Measurements from ENCODE around the gene CHD2. TPM values are rescaled to one million over a fixed set of nuclear protein-coding genes. Genes with fewer than 3 reads are reported as not detected.

CHD2 gene
- total RNA-seq, 1 experiment from 2014 or later: 81.8 TPM

- Histone ChIP-seq H3K4me3 (ENCODE audit: low read depth in 2 of 2, low read length in 2 of 2) (no peak overlapping the region), H3K4me1 (ENCODE audit: control insufficient read depth, insufficient read depth, low read length) (peaks cover 78% of the 10 kb centered on the region), H3K36me3 (ENCODE audit: control insufficient read depth, insufficient read depth, low read length) (peaks cover 17% of the 10 kb centered on the region), H3K27ac (ENCODE audit: low read length) (peak overlapping the region; percentile 44), H3K9me3 (ENCODE audit: control insufficient read depth, insufficient read depth, low read depth, low read length) (no peaks in the 10 kb centered on the region), H3K27me3 (ENCODE audit: control insufficient read depth, insufficient read depth, low read length) (no peaks in the 10 kb centered on the region)
- no peak for DNase-seq (ENCODE audit: low read depth, low spot score)
- POLR2A ChIA-PET: no interaction called here
- in situ Hi-C loops (cut with HindIII; ENCODE audit: low pct_unique_long_range_greater_than_20kb, low sequenced_read_pairs): no loop called here
- TF ChIP-seq TCF7L2 (IDR thresholded peaks at IDR 0.05; ENCODE audit: low read depth, low read length) (peak; percentile 45; the same call in 1 of the 2 replicates), POLR2AphosphoS5 (IDR thresholded peaks at IDR 0.05; ENCODE audit: low read depth, low read length) (no peak)
- ATAC-seq: no peak
- CTCF ChIA-PET: no interaction called here
- no TSS peak for BruUV-seq (replicated peaks)
- intact Hi-C loops (cut with micrococcal nuclease; ENCODE audit: unreplicated experiment): no loop called here
Measured at GRCh38 chr15:92920595-92921161, 20.6 kb downstream of the CHD2 start.

GRCh38 chr15:92921215-92922131, 21.3 kb downstream of the CHD2 start:
- Histone ChIP-seq H3K9me3 (ENCODE audit: control insufficient read depth, insufficient read depth, low read depth, low read length) (no peaks in the 10 kb centered on the region), H3K27ac (ENCODE audit: low read length) (peak overlapping the region; percentile 74), H3K27me3 (ENCODE audit: control insufficient read depth, insufficient read depth, low read length) (no peaks in the 10 kb centered on the region), H3K36me3 (ENCODE audit: control insufficient read depth, insufficient read depth, low read length) (peaks cover 20% of the 10 kb centered on the region), H3K4me3 (ENCODE audit: low read depth in 2 of 2, low read length in 2 of 2) (no peak overlapping the region), H3K4me1 (ENCODE audit: control insufficient read depth, insufficient read depth, low read length) (peaks cover 70% of the 10 kb centered on the region)
- no TSS peak for BruUV-seq (replicated peaks)
- intact Hi-C loops (cut with micrococcal nuclease; ENCODE audit: unreplicated experiment) (no loop called here), in situ Hi-C loops (cut with HindIII; ENCODE audit: low pct_unique_long_range_greater_than_20kb, low sequenced_read_pairs) (no loop called here)
- ChIA-PET POLR2A (interaction anchor here (0.6 to 0.7 kb wide), 2 partner anchors 15 to 41 kb away, joined by 3 to 6 read pairs; no protein-coding TSS in a partner anchor), CTCF (interaction anchor here (0.6 kb wide), 1 partner anchor 12 kb away, joined by 16 read pairs; no protein-coding TSS in a partner anchor)
- no peak for DNase-seq (ENCODE audit: low read depth, low spot score)
- peak; percentile 56 for ATAC-seq
- no peak for TF ChIP-seq REST (IDR thresholded peaks at IDR 0.05; ENCODE audit: insufficient read depth in 1 of 2, low read depth in 2 of 2, low read length in 1 of 2)
- no peak; the same call in 1 of the 2 replicates for TF ChIP-seq POLR2AphosphoS5 (IDR thresholded peaks at IDR 0.05; ENCODE audit: low read depth, low read length)
- TF ChIP-seq CTCF (IDR thresholded peaks at IDR 0.05): no peak
- no peak for TF ChIP-seq SIN3A (IDR thresholded peaks at IDR 0.05; ENCODE audit: borderline replicate concordance, insufficient read depth, low read depth, low read length)
- TF ChIP-seq TCF7L2 (IDR thresholded peaks at IDR 0.05; ENCODE audit: low read depth, low read length): no peak
